ENCODE results near the gene VWA2. TPM values are rescaled to one million over a fixed set of nuclear protein-coding genes. Genes with fewer than 3 reads are reported as not detected.

Gene VWA2
- total RNA-seq, 2 donors from 2014 or later, result 14.6 to 24.2 TPM

GRCh38 chr10:114271075-114271778 is 32.2 kb downstream of the VWA2 start:
- peak; percentile 10 for TF ChIP-seq POLR2AphosphoS5 (IDR thresholded peaks at IDR 0.05)
- TF ChIP-seq POLR2A (IDR thresholded peaks at IDR 0.05), result no peak
- TF ChIP-seq CTCF (IDR thresholded peaks at IDR 0.05), result no peak
- peak; percentile 71 for DNase-seq (ENCODE audit: low spot score)
- Histone ChIP-seq H3K27me3 (replicated peaks; ENCODE audit: insufficient read depth) (no peaks in the 10 kb centered on the region), H3K4me1 (replicated peaks) (no peaks in the 10 kb centered on the region), H3K27ac (peak overlapping the region in 1 of 2 donors; percentile 0), H3K9me3 (no peaks in the 10 kb centered on the region), H3K4me3 (no peak overlapping the region), H3K36me3 (no peaks in the 10 kb centered on the region)
- WGBS, result 47% methylated on average over 3 of the region's 3 CpGs
- intact Hi-C loops (cut with DNase I), result no loop called here

- H3K27ac ChIP-seq, result peak overlapping the region in 1 of 2 donors; percentile 0
Observed at GRCh38 chr10:114271779-114272167, 32.7 kb downstream of the VWA2 start.

GRCh38 chr10:114272696-114273095 is 33.6 kb downstream of the VWA2 start:
- H3K4me3 ChIP-seq, result no peak overlapping the region
- 98% methylated on average over 6 of the region's 6 CpGs for WGBS
- intact Hi-C loops (cut with DNase I), result no loop called here
- H3K4me1 ChIP-seq (replicated peaks), result no peaks in the 10 kb centered on the region
- no peak for DNase-seq (ENCODE audit: low spot score)
- no peak for TF ChIP-seq CTCF (IDR thresholded peaks at IDR 0.05)
- TF ChIP-seq POLR2AphosphoS5 (IDR thresholded peaks at IDR 0.05), result no peak
- no peaks in the 10 kb centered on the region for H3K9me3 ChIP-seq
- no peaks in the 10 kb centered on the region for H3K36me3 ChIP-seq
- no peaks in the 10 kb centered on the region for H3K27me3 ChIP-seq (replicated peaks; ENCODE audit: insufficient read depth)
- no peak overlapping the region for H3K27ac ChIP-seq

More at GRCh38 chr10:114271779-114272167, 32.7 kb downstream of the VWA2 start:
- peak; percentile 18 for TF ChIP-seq POLR2AphosphoS5 (IDR thresholded peaks at IDR 0.05)
- no peak for TF ChIP-seq POLR2A (IDR thresholded peaks at IDR 0.05)
- Histone ChIP-seq H3K9me3 (no peaks in the 10 kb centered on the region), H3K4me1 (replicated peaks) (no peaks in the 10 kb centered on the region), H3K4me3 (no peak overlapping the region), H3K27me3 (replicated peaks; ENCODE audit: insufficient read depth) (no peaks in the 10 kb centered on the region), H3K36me3 (no peaks in the 10 kb centered on the region)
- WGBS, result 67% methylated on average over 4 of the region's 4 CpGs
- intact Hi-C loops (cut with DNase I), result no loop called here
- DNase-seq (ENCODE audit: low spot score), result no peak

GRCh38 chr10:114273910-114274309 is 34.9 kb downstream of the VWA2 start:
- H3K27ac ChIP-seq, result no peak overlapping the region
- H3K27me3 ChIP-seq (replicated peaks; ENCODE audit: insufficient read depth), result no peaks in the 10 kb centered on the region
- no peaks in the 10 kb centered on the region for H3K9me3 ChIP-seq
- H3K36me3 ChIP-seq, result no peaks in the 10 kb centered on the region
- H3K4me3 ChIP-seq, result no peak overlapping the region
- no peak for TF ChIP-seq CTCF (IDR thresholded peaks at IDR 0.05)
- no peak for TF ChIP-seq POLR2A (IDR thresholded peaks at IDR 0.05)
- TF ChIP-seq POLR2AphosphoS5 (IDR thresholded peaks at IDR 0.05), result no peak
- no peak for DNase-seq (ENCODE audit: low spot score)
- intact Hi-C loops (cut with DNase I), result no loop called here
- H3K4me1 ChIP-seq (replicated peaks), result no peaks in the 10 kb centered on the region
- 75% methylated on average over 3 of the region's 3 CpGs for WGBS

- no peak for TF ChIP-seq POLR2AphosphoS5 (IDR thresholded peaks at IDR 0.05)
- TF ChIP-seq POLR2A (IDR thresholded peaks at IDR 0.05), result no peak
- no peak for TF ChIP-seq CTCF (IDR thresholded peaks at IDR 0.05)
- H3K9me3 ChIP-seq, result no peaks in the 10 kb centered on the region
- H3K27me3 ChIP-seq (replicated peaks; ENCODE audit: insufficient read depth), result no peaks in the 10 kb centered on the region
- H3K4me1 ChIP-seq (replicated peaks), result no peaks in the 10 kb centered on the region
- WGBS, result 94% methylated on average over 16 of the region's 16 CpGs
- no peak for DNase-seq (ENCODE audit: low spot score)
- H3K27ac ChIP-seq, result no peak overlapping the region
- no peaks in the 10 kb centered on the region for H3K36me3 ChIP-seq
- intact Hi-C loops (cut with DNase I), result no loop called here
- no peak overlapping the region for H3K4me3 ChIP-seq
Observed at GRCh38 chr10:114274616-114275453, 35.8 kb downstream of the VWA2 start.

Measured in prostate gland (tissue), 2 donors.